Hypothalamus (tissue), 51 donors: ENCODE data around the gene THADA.
"Not testable (repeated sequence)": the region's sequence is repeated elsewhere in the genome, so short reads cannot be mapped to it uniquely, and the experiment has no call there.

Source experiments
- DNase-seq, 51 donors: peaks; one replicate each; lab custom pipeline; 2025; lab: John Stamatoyannopoulos, UW

The THADA gene

GRCh38 chr2:43307973-43308372, 287.9 kb downstream of the THADA start:
- DNase-seq = no peak

- DNase-seq = no peak
Observed at GRCh38 chr2:43307046-43307445, 288.8 kb downstream of the THADA start.

- DNase-seq = no peak
Observed at GRCh38 chr2:43306197-43306596, 289.6 kb downstream of the THADA start.

GRCh38 chr2:43305517-43305916, 290.3 kb downstream of the THADA start:
- DNase-seq = peak in 1 of 51 donors; percentile 4

GRCh38 chr2:43305012-43305411, 290.8 kb downstream of the THADA start:
- no peak for DNase-seq

GRCh38 chr2:43303889-43304288, 291.9 kb downstream of the THADA start:
- DNase-seq = no peak

- no peak for DNase-seq
Observed at GRCh38 chr2:43302961-43303494, 292.8 kb downstream of the THADA start.

- DNase-seq = no peak
Observed at GRCh38 chr2:43302182-43302960, 293.5 kb downstream of the THADA start.

- no peak for DNase-seq
Observed at GRCh38 chr2:43300781-43301583, 294.9 kb downstream of the THADA start.

- DNase-seq = no peak
Observed at GRCh38 chr2:43300222-43300621, 295.6 kb downstream of the THADA start.

- DNase-seq = no peak
Observed at GRCh38 chr2:43298500-43298899, 297.3 kb downstream of the THADA start.

GRCh38 chr2:43297740-43298139, 298.1 kb downstream of the THADA start:
- DNase-seq = not testable (repeated sequence)

- DNase-seq = no peak
Observed at GRCh38 chr2:43294973-43295603, 300.8 kb downstream of the THADA start.

- DNase-seq = peak in 3 of 51 donors; percentile 6 to 47 (median 31)
Observed at GRCh38 chr2:43293744-43294695, 301.8 kb downstream of the THADA start.

GRCh38 chr2:43292851-43293743, 302.7 kb downstream of the THADA start:
- no peak for DNase-seq

GRCh38 chr2:43292297-43292696, 303.5 kb downstream of the THADA start:
- no peak for DNase-seq

GRCh38 chr2:43289331-43289730, 306.5 kb downstream of the THADA start:
- DNase-seq = no peak

- DNase-seq = no peak
Observed at GRCh38 chr2:43288417-43289305, 307.2 kb downstream of the THADA start.
